Vagina (tissue), 2 donors: ENCODE data around the gene ZBTB16.
A peak's percentile ranks its signal among the peaks of the same experiment; 100 is the strongest.

Experiments
- CTCF ChIP-seq, 3 experiments: fragments of 450-650 bp in 2 of 3; fragments of 200-600 bp in 1 of 3; sonication (generic) in 1 of 3; IDR thresholded peaks; one replicate each; pipeline ENCODE4 v1.5.1; 2017 to 2019; ENCODE audit warnings: antibody characterized with exemption in 3 of 3, mild to moderate bottlenecking in 2 of 3, moderate library complexity in 2 of 3
- POLR2A ChIP-seq, 2 donors: fragments of 450-650 bp; IDR thresholded peaks; one replicate each; pipeline ENCODE4 v1.6.1; 2017; ENCODE audit warnings: antibody characterized with exemption in 2 of 2, mild to moderate bottlenecking in 2 of 2, moderate library complexity in 2 of 2
- POLR2AphosphoS5 ChIP-seq, 2 donors: sonication (generic); formaldehyde crosslinking; IDR thresholded peaks; one replicate each; pipeline ENCODE4 v1.9.0; 2017; ENCODE audit warnings: antibody characterized with exemption in 2 of 2, mild to moderate bottlenecking in 2 of 2, low read depth in 1 of 2; ENCODE audit not compliant: insufficient read depth in 1 of 2

GRCh38 chr11:114040706-114041211 is 18.8 kb upstream of the ZBTB16 start:
- TF ChIP-seq CTCF (IDR thresholded peaks at IDR 0.05) (no peak), POLR2AphosphoS5 (IDR thresholded peaks at IDR 0.05; ENCODE audit: insufficient read depth in 1 of 2, low read depth in 1 of 2) (peak; percentile 19 to 92), POLR2A (IDR thresholded peaks at IDR 0.05) (no peak)
